ENCODE measurements around the gene RHOT2. TPM values are rescaled to one million over a fixed set of nuclear protein-coding genes. Genes with fewer than 3 reads are reported as not detected.

RHOT2 gene
- total and polyA plus RNA-seq, 2 of the 8 experiments (the other 6 are each of a cell fraction or from before 2014, with no cell fraction given), result 149 to 194 TPM

GRCh38 chr16:625977-626765 lies 41.8 kb upstream of the RHOT2 start:
- Histone ChIP-seq H2AFZ (ENCODE audit: low read length) (no peak overlapping the region), H3K23me2 (ENCODE audit: low read depth, low read length) (peaks cover 1% of the 10 kb centered on the region; the same call in 1 of the 2 replicates), H2BK12ac (ENCODE audit: low read depth, low read length) (no peak overlapping the region), H2AK5ac (ENCODE audit: low read depth, low read length) (no peak overlapping the region), H4K91ac (replicated peaks; ENCODE audit: insufficient read length, low read length) (no peak overlapping the region), H3K79me1 (ENCODE audit: low read depth, low read length) (peaks cover 4% of the 10 kb centered on the region; the same call in 1 of the 2 replicates), H2BK15ac (ENCODE audit: low read length) (0 out of 2 replicates have a peak overlapping the region, but pooled peaks have one; percentile 46), H3K18ac (ENCODE audit: extremely low read depth, low read length) (no peak overlapping the region), H3K4me1 (replicated peaks in 1 of 4; ENCODE audit: control insufficient read depth in 3 of 4, insufficient read depth in 4 of 4, low read length in 3 of 4) (peaks cover 0 to 34% (median 22%) of the 10 kb centered on the region in 4 experiments; a peak in 6 of 7 replicates), H3K4me3 (ENCODE audit: extremely low read depth in 1 of 4, insufficient read depth in 2 of 4, low read depth in 3 of 4, low read length in 4 of 4) (no peak overlapping the region), H4K5ac (ENCODE audit: insufficient read length, low read depth, low read length) (no peak overlapping the region), H4K8ac (ENCODE audit: extremely low read depth, insufficient read depth, low read length) (peak overlapping the region; percentile 12; the same call in 1 of the 2 replicates), H3K9me3 (ENCODE audit: insufficient read depth in 2 of 2, low read depth in 1 of 2, low read length in 1 of 2) (no peaks in the 10 kb centered on the region), H2BK5ac (ENCODE audit: low read depth, low read length) (peak overlapping the region; percentile 44; the same call in 1 of the 2 replicates), H3K23ac (ENCODE audit: insufficient read length) (no peak overlapping the region), H3K4me2 (ENCODE audit: insufficient read depth in 1 of 2, low read depth in 2 of 2, low read length in 2 of 2) (no peak overlapping the region), H4K20me1 (replicated peaks in 1 of 2; ENCODE audit: control insufficient read depth in 1 of 2, insufficient read depth in 2 of 2, low read length in 2 of 2) (peaks cover 0 to 2% of the 10 kb centered on the region in 2 experiments), H2BK20ac (ENCODE audit: low read length) (no peak overlapping the region), H3K27me3 (replicated peaks in 1 of 4; ENCODE audit: control insufficient read depth in 3 of 4, extremely low read depth in 1 of 4, insufficient read depth in 3 of 4, low read length in 3 of 4) (no peaks in the 10 kb centered on the region), H3K14ac (ENCODE audit: insufficient read length) (no peak overlapping the region), H3K27ac (ENCODE audit: low read depth, low read length) (no peak overlapping the region), H3K56ac (replicated peaks; ENCODE audit: insufficient read length, low read depth, low read length) (no peak overlapping the region), H3K9ac (replicated peaks in 1 of 4; ENCODE audit: extremely low read depth in 1 of 4, low read depth in 3 of 4, low read length in 3 of 4) (no peak overlapping the region), H3K36me3 (ENCODE audit: control insufficient read depth in 2 of 4, insufficient read depth in 4 of 4, low read length in 3 of 4) (peaks cover 0 to 4% (median 0%) of the 10 kb centered on the region in 4 experiments; a peak in 1 of 8 replicates), H3K79me2 (ENCODE audit: control insufficient read depth in 1 of 2, insufficient read depth in 2 of 2, low read length in 2 of 2) (no peaks in the 10 kb centered on the region), H3K4ac (replicated peaks; ENCODE audit: insufficient read length, low read depth, low read length) (no peak overlapping the region), H2BK120ac (replicated peaks; ENCODE audit: low read depth, low read length) (no peak overlapping the region)
- FAIRE-seq (no peak), DNase-seq (ENCODE audit: low read depth in 1 of 2, low spot score in 2 of 2) (no peak)
- CTCF ChIA-PET (ENCODE audit: partially characterized antibody), result interaction anchor here (0.9 to 1.8 kb wide), 3 partner anchors 10 to 86 kb away, joined by 3 to 4 read pairs (median 3); partner anchors contain the start of gene METTL26
- WGBS, 2 experiments (ENCODE audit: extremely low coverage in 1 of 2, insufficient coverage in 1 of 2, insufficient read length in 1 of 2, insufficient replicate concordance in 2 of 2, low coverage in 1 of 2, low lambda C conversion rate in 2 of 2, missing lambda C conversion rate in 1 of 2), result 96% methylated on average over 26 of the region's 35 CpGs; no CpG with 5 or more reads in 1 of the 2 experiments
- POLR2A ChIA-PET (ENCODE audit: partially characterized antibody), result interaction anchor here (2.5 kb wide), 1 partner anchor 10 kb away, joined by 16 read pairs; the partner anchor contains the start of gene METTL26
- TF ChIP-seq MAFK (IDR thresholded peaks at IDR 0.05; ENCODE audit: low read depth, low read length), result no peak
- no peak for TF ChIP-seq BCL11A (IDR thresholded peaks at IDR 0.05; ENCODE audit: low read depth in 2 of 2, low read length in 2 of 2)
- no peak for TF ChIP-seq TEAD4 (IDR thresholded peaks at IDR 0.05; ENCODE audit: low read depth, low read length)
- no peak for TF ChIP-seq CHD1 (IDR thresholded peaks at IDR 0.05; ENCODE audit: low read depth, low read length)
- TF ChIP-seq SIN3A (conservative IDR thresholded peaks at IDR 0.05 in 1 of 2, IDR thresholded peaks at IDR 0.05 in 1 of 2; ENCODE audit: low read depth in 1 of 2, low read length in 2 of 2), result no peak
- TF ChIP-seq RBBP5 (IDR thresholded peaks at IDR 0.05; ENCODE audit: borderline replicate concordance, low read depth, low read length), result no peak
- TF ChIP-seq ASH2L (IDR thresholded peaks at IDR 0.05; ENCODE audit: low read length), result no peak
- TF ChIP-seq ATF2 (IDR thresholded peaks at IDR 0.05; ENCODE audit: low read length), result no peak
- no peak for TF ChIP-seq ATF3 (IDR thresholded peaks at IDR 0.05; ENCODE audit: insufficient read depth, low read depth, low read length)

Measured in H1 (cell line).